PC-9 (cell line): ENCODE data around the gene MAN1A1.

Source experiments
- CTCF ChIP-seq: fragments of 200-600 bp; sonication (generic); conservative IDR thresholded peaks from 2 replicates; pipeline ENCODE4 v1.6.1; 2017; ENCODE audit warnings: mixed run types, antibody characterized with exemption, mild to moderate bottlenecking, moderate library complexity
- EZH2 ChIP-seq: fragments of 200-600 bp; sonication (generic); IDR thresholded peaks from 2 replicates; pipeline ENCODE4 v1.8.0; 2017; ENCODE audit warnings: antibody characterized with exemption, low read depth

- TF ChIP-seq CTCF: no peak
- no peak for TF ChIP-seq EZH2
These were observed 129.1 kb downstream of the MAN1A1 start for GRCh38 chr6:119220452-119220851.
